ENCODE measurements around the gene ZSWIM6.

The ZSWIM6 gene

GRCh38 chr5:61450493-61451279, 118.6 kb downstream of the ZSWIM6 start:
- DNase-seq = no peak

GRCh38 chr5:61455179-61456006, 123.3 kb downstream of the ZSWIM6 start:
- DNase-seq = no peak

- no peak for DNase-seq
Measured at GRCh38 chr5:61460471-61460870, 128.4 kb downstream of the ZSWIM6 start.

GRCh38 chr5:61461417-61461816, 129.4 kb downstream of the ZSWIM6 start:
- DNase-seq = no peak

- DNase-seq = no peak
Measured at GRCh38 chr5:61461926-61462325, 129.9 kb downstream of the ZSWIM6 start.

GRCh38 chr5:61463596-61463995, 131.5 kb downstream of the ZSWIM6 start:
- DNase-seq = no peak

- DNase-seq = no peak
Measured at GRCh38 chr5:61464512-61464911, 132.5 kb downstream of the ZSWIM6 start.

- DNase-seq = no peak
Measured at GRCh38 chr5:61465066-61465465, 133.0 kb downstream of the ZSWIM6 start.

GRCh38 chr5:61465496-61465895, 133.4 kb downstream of the ZSWIM6 start:
- no peak for DNase-seq

GRCh38 chr5:61466017-61466416, 134.0 kb downstream of the ZSWIM6 start:
- no peak for DNase-seq

- DNase-seq = no peak
Measured at GRCh38 chr5:61467766-61468482, 135.9 kb downstream of the ZSWIM6 start.

- no peak for DNase-seq
Measured at GRCh38 chr5:61468483-61468865, 136.4 kb downstream of the ZSWIM6 start.

GRCh38 chr5:61471352-61471751, 139.3 kb downstream of the ZSWIM6 start:
- no peak for DNase-seq

GRCh38 chr5:61472172-61472958, 140.3 kb downstream of the ZSWIM6 start:
- no peak for DNase-seq

GRCh38 chr5:61474746-61475145, 142.7 kb downstream of the ZSWIM6 start:
- no peak for DNase-seq

- no peak for DNase-seq
Measured at GRCh38 chr5:61477788-61478187, 145.7 kb downstream of the ZSWIM6 start.

GRCh38 chr5:61479850-61480614, 148.0 kb downstream of the ZSWIM6 start:
- DNase-seq = no peak

- DNase-seq = no peak
Measured at GRCh38 chr5:61482980-61483379, 150.9 kb downstream of the ZSWIM6 start.

- no peak for DNase-seq
Measured at GRCh38 chr5:61486476-61486875, 154.4 kb downstream of the ZSWIM6 start.

GRCh38 chr5:61489574-61489973, 157.5 kb downstream of the ZSWIM6 start:
- no peak for DNase-seq

- no peak for DNase-seq
Measured at GRCh38 chr5:61491861-61492260, 159.8 kb downstream of the ZSWIM6 start.

GRCh38 chr5:61493973-61494372, 161.9 kb downstream of the ZSWIM6 start:
- no peak for DNase-seq
